ENCODE data around the gene CACNA2D2. TPM values are rescaled to one million over a fixed set of nuclear protein-coding genes. Genes with fewer than 3 reads are reported as not detected.

The CACNA2D2 gene
- total and polyA plus RNA-seq, 2 of the 13 experiments (the other 11 are each of a cell fraction or from before 2014, with no cell fraction given): not detected

DNA sequence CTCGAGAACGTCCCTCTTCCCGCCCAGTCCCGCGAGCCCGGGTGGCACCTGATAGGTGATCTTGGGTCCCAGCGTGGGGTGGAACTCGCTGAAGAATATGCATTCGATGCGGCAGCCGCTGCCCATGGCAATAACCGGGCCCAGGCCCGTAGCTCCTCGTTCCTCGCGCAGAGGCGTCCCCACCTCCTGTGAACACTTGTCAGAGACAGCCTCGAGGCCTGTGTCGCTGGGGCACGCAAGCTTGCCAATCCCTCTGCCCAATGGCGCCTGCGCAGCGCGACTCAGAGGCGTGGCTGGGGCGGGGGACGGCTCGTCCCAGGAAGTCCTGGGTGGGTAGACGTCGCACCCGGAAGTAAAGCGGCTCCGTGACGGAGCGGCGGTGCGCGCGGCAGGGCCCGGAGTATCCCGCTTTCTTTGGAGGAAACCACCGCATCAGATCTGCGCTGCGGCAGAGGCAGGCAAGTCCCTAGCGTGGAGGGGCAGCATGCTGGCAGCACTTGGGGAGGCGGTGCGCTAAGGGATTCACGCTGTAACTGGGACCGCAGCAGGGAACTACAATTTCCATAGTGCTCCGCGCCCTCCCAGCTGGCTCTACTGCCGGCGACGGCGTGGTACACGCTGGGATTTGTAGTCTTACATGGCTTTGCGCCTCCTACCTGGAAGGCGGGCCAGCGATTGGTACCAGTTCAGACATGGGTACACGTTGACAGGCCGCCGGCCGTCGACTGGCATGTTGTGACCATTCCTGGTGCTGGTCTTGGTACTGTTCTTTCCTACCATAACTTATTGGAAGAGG lies 152.7 kb downstream of the CACNA2D2 start, which contains the start of the genes CYB561D2 and NPRL2 (continued):
- TF ChIP-seq ZSCAN5A (CRISPR knock-in tag; IDR thresholded peaks at IDR 0.05; ENCODE audit: borderline replicate concordance) (peak; percentile 96), PRMT3 (CRISPR knock-in tag; IDR thresholded peaks at IDR 0.05; ENCODE audit: borderline replicate concordance, low read depth) (no peak), ZNF562 (CRISPR knock-in tag; IDR thresholded peaks at IDR 0.05; ENCODE audit: borderline replicate concordance) (peak; percentile 78; the same call in 1 of the 2 replicates), ZNF747 (CRISPR knock-in tag; IDR thresholded peaks at IDR 0.05; ENCODE audit: borderline replicate concordance) (peak; percentile 97), THAP11 (CRISPR knock-in tag; IDR thresholded peaks at IDR 0.05) (peak; percentile 100), ZNF326 (CRISPR knock-in tag; IDR thresholded peaks at IDR 0.05; ENCODE audit: borderline replicate concordance) (no peak), ADNP (CRISPR knock-in tag; IDR thresholded peaks at IDR 0.05) (no peak), SRY (CRISPR knock-in tag; IDR thresholded peaks at IDR 0.05) (no peak), ZZZ3 (CRISPR knock-in tag; IDR thresholded peaks at IDR 0.05; ENCODE audit: borderline replicate concordance) (no peak; the same call in 1 of the 2 replicates), WIZ (CRISPR knock-in tag; IDR thresholded peaks at IDR 0.05) (peak; percentile 77; the same call in 1 of the 2 replicates), MED1 (CRISPR knock-in tag; IDR thresholded peaks at IDR 0.05) (peak; percentile 71; the same call in 1 of the 2 replicates), EP300 (IDR thresholded peaks at IDR 0.05; ENCODE audit: low read depth in 2 of 2, low read length in 2 of 2) (no peak; a peak in 1 of 4 replicates), EP300 (CRISPR knock-in tag; IDR thresholded peaks at IDR 0.05; ENCODE audit: borderline replicate concordance) (peak; percentile 62; the same call in 1 of the 2 replicates), HES4 (CRISPR knock-in tag; IDR thresholded peaks at IDR 0.05; ENCODE audit: borderline replicate concordance) (peak; percentile 85; the same call in 1 of the 2 replicates), HNRNPK (IDR thresholded peaks at IDR 0.05; ENCODE audit: low read depth, low read length, poor library complexity, severe bottlenecking) (no peak), MIER3 (CRISPR knock-in tag; IDR thresholded peaks at IDR 0.05; ENCODE audit: borderline replicate concordance) (peak; percentile 48; the same call in 1 of the 2 replicates), ZNF678 (CRISPR knock-in tag; IDR thresholded peaks at IDR 0.05) (peak; percentile 61; the same call in 1 of the 2 replicates), KDM2A (CRISPR knock-in tag; IDR thresholded peaks at IDR 0.05; ENCODE audit: borderline replicate concordance, low read depth) (peak; percentile 95), MTA1 (CRISPR knock-in tag; IDR thresholded peaks at IDR 0.05; ENCODE audit: borderline replicate concordance) (no peak; the same call in 1 of the 2 replicates), FOXA3 (CRISPR knock-in tag; IDR thresholded peaks at IDR 0.05) (no peak; the same call in 1 of the 2 replicates), POLR2G (IDR thresholded peaks at IDR 0.05; ENCODE audit: low read depth, low read length) (peak; percentile 93)
- TF ChIP-seq, protein P1, sequence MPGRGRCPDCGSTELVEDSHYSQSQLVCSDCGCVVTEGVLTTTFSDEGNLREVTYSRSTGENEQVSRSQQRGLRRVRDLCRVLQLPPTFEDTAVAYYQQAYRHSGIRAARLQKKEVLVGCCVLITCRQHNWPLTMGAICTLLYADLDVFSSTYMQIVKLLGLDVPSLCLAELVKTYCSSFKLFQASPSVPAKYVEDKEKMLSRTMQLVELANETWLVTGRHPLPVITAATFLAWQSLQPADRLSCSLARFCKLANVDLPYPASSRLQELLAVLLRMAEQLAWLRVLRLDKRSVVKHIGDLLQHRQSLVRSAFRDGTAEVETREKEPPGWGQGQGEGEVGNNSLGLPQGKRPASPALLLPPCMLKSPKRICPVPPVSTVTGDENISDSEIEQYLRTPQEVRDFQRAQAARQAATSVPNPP (CRISPR knock-in tag; IDR thresholded peaks at IDR 0.05): peak; percentile 97
- TF ChIP-seq, protein P2, sequence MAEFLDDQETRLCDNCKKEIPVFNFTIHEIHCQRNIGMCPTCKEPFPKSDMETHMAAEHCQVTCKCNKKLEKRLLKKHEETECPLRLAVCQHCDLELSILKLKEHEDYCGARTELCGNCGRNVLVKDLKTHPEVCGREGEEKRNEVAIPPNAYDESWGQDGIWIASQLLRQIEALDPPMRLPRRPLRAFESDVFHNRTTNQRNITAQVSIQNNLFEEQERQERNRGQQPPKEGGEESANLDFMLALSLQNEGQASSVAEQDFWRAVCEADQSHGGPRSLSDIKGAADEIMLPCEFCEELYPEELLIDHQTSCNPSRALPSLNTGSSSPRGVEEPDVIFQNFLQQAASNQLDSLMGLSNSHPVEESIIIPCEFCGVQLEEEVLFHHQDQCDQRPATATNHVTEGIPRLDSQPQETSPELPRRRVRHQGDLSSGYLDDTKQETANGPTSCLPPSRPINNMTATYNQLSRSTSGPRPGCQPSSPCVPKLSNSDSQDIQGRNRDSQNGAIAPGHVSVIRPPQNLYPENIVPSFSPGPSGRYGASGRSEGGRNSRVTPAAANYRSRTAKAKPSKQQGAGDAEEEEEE (CRISPR knock-in tag; IDR thresholded peaks at IDR 0.05; ENCODE audit: borderline replicate concordance): no peak; the same call in 1 of the 2 replicates
- TF ChIP-seq, protein P3, sequence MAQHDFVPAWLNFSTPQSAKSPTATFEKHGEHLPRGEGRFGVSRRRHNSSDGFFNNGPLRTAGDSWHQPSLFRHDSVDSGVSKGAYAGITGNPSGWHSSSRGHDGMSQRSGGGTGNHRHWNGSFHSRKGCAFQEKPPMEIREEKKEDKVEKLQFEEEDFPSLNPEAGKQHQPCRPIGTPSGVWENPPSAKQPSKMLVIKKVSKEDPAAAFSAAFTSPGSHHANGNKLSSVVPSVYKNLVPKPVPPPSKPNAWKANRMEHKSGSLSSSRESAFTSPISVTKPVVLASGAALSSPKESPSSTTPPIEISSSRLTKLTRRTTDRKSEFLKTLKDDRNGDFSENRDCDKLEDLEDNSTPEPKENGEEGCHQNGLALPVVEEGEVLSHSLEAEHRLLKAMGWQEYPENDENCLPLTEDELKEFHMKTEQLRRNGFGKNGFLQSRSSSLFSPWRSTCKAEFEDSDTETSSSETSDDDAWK (CRISPR knock-in tag; IDR thresholded peaks at IDR 0.05): no peak

Measured in HepG2 (cell line).